Peyer's patch (tissue), 4 donors: ENCODE measurements around the gene ZMYND10. TPM values are rescaled to one million over a fixed set of nuclear protein-coding genes. Genes with fewer than 3 reads are reported as not detected.

Experiments
- DNase-seq, 3 donors: peaks; one replicate each; pipeline ENCODE4 v3.0.0-alpha.2; 2017 to 2019
- H3K27ac ChIP-seq, 4 donors: fragments of 200-600 bp; sonication (generic); one replicate each; pipeline ENCODE4 v1.5.1; 2016 to 2019
- H3K27me3 ChIP-seq, 2 donors: fragments of 200-600 bp; sonication (generic); one replicate each; pipeline ENCODE4 v1.5.1; 2019
- H3K36me3 ChIP-seq, 3 donors: fragments of 200-600 bp; sonication (generic); one replicate each; pipeline ENCODE4 v1.5.1; 2016 to 2019
- H3K4me1 ChIP-seq, 4 donors: fragments of 200-600 bp; sonication (generic); one replicate each; pipeline ENCODE4 v1.5.1; 2016 to 2019
- H3K4me3 ChIP-seq, 4 donors: fragments of 200-600 bp; sonication (generic); 1 replicate in 3 of 4; 2 replicates in 1 of 4; pipeline ENCODE4 v1.5.1; 2016 to 2019; ENCODE audit warnings: mild to moderate bottlenecking in 1 of 4
- H3K9me3 ChIP-seq, 4 donors: fragments of 200-600 bp; sonication (generic); one replicate each; pipeline ENCODE4 v1.5.1; 2016 to 2019; ENCODE audit warnings: mild to moderate bottlenecking in 1 of 4
- CTCF ChIP-seq, 6 experiments: fragments of 450-650 bp in 4 of 6; fragments of 200-600 bp in 2 of 6; sonication (generic) in 1 of 6; IDR thresholded peaks; one replicate each; pipeline ENCODE4 v1.5.1; 2017 to 2019; ENCODE audit warnings: antibody characterized with exemption in 6 of 6, mild to moderate bottlenecking in 3 of 6, moderate library complexity in 1 of 6
- POLR2A ChIP-seq, 2 donors: fragments of 450-650 bp; IDR thresholded peaks; one replicate each; pipeline ENCODE4 v1.5.1; 2017; ENCODE audit warnings: antibody characterized with exemption in 2 of 2, mild to moderate bottlenecking in 2 of 2, moderate library complexity in 2 of 2
- total RNA-seq, 4 donors: library from RNA; depleted of rRNA; stranded (reverse); fragments of >200 nt; gene quantifications; one replicate each; pipeline ENCODE4 v1.1.0, GENCODE V29; 2016

ZMYND10 gene
- total RNA-seq, 4 donors from 2014 or later = 0.27 to 0.38 TPM; not detected in 2

GRCh38 chr3:50358911-50359759, 13.6 kb upstream of the ZMYND10 start, which contains the start of gene TMEM115:
TMEM115 (minus strand) TSS chr3:50359521; CDS start chr3:50359063, 458 bp downstream.
- H3K4me3 ChIP-seq = peak within 1 kb of the TSS; percentile 67 to 84 (median 69)
- peak within 1 kb of the TSS; percentile 80 to 91 (median 86) for H3K27ac ChIP-seq
- no peaks in the 10 kb centered on the region for H3K9me3 ChIP-seq
- peaks cover 0 to 22% (median 0%) of the 10 kb centered on the region in 3 donors for H3K36me3 ChIP-seq
- TF ChIP-seq CTCF (IDR thresholded peaks at IDR 0.05) (no peak), POLR2A (IDR thresholded peaks at IDR 0.05) (peak; percentile 64 to 79)
- peak; percentile 92 to 99 (median 98) for DNase-seq
- no peaks in the 10 kb centered on the region for H3K27me3 ChIP-seq
- peaks cover 0 to 37% (median 27%) of the 10 kb centered on the region in 4 donors for H3K4me1 ChIP-seq

- DNase-seq = no peak
- H3K27me3 ChIP-seq = no peaks in the 10 kb centered on the region
- H3K4me1 ChIP-seq = peaks cover 0 to 36% (median 27%) of the 10 kb centered on the region in 4 donors
- H3K9me3 ChIP-seq = no peaks in the 10 kb centered on the region
- H3K4me3 ChIP-seq = peak overlapping the region; percentile 67 to 84 (median 69)
- peaks cover 0 to 29% (median 0%) of the 10 kb centered on the region in 3 donors for H3K36me3 ChIP-seq
- TF ChIP-seq POLR2A (IDR thresholded peaks at IDR 0.05) (no peak), CTCF (IDR thresholded peaks at IDR 0.05) (no peak)
- peak overlapping the region; percentile 80 to 91 (median 86) for H3K27ac ChIP-seq
Observed at GRCh38 chr3:50358355-50358910, 12.9 kb upstream of the ZMYND10 start.

- H3K4me1 ChIP-seq = peaks cover 0 to 36% (median 27%) of the 10 kb centered on the region in 4 donors
- peak overlapping the region; percentile 67 to 84 (median 69) for H3K4me3 ChIP-seq
- peak overlapping the region in 3 of 4 donors; percentile 0 to 66 (median 23) for H3K27ac ChIP-seq
- TF ChIP-seq CTCF (IDR thresholded peaks at IDR 0.05) = no peak
- no peak for TF ChIP-seq POLR2A (IDR thresholded peaks at IDR 0.05)
- peaks cover 0 to 34% (median 0%) of the 10 kb centered on the region in 3 donors for H3K36me3 ChIP-seq
- no peaks in the 10 kb centered on the region for H3K9me3 ChIP-seq
- H3K27me3 ChIP-seq = no peaks in the 10 kb centered on the region
- DNase-seq = no peak
Observed at GRCh38 chr3:50357481-50357880, 11.9 kb upstream of the ZMYND10 start.

GRCh38 chr3:50356553-50356952, 11.0 kb upstream of the ZMYND10 start:
- DNase-seq = peak in 2 of 3 donors; percentile 78 to 87
- peak overlapping the region in 2 of 4 donors; percentile 56 to 66 for H3K27ac ChIP-seq
- peaks cover 0 to 34% (median 0%) of the 10 kb centered on the region in 3 donors for H3K36me3 ChIP-seq
- peak in 1 of 6 experiments; percentile 5 for TF ChIP-seq CTCF (IDR thresholded peaks at IDR 0.05)
- no peak for TF ChIP-seq POLR2A (IDR thresholded peaks at IDR 0.05)
- no peaks in the 10 kb centered on the region for H3K27me3 ChIP-seq
- no peaks in the 10 kb centered on the region for H3K9me3 ChIP-seq
- H3K4me1 ChIP-seq = peaks cover 0 to 41% (median 29%) of the 10 kb centered on the region in 4 donors
- H3K4me3 ChIP-seq = peak overlapping the region in 3 of 4 donors; percentile 3 to 84 (median 67)

GRCh38 chr3:50355829-50356552, 10.5 kb upstream of the ZMYND10 start:
- H3K27me3 ChIP-seq = no peaks in the 10 kb centered on the region
- H3K4me3 ChIP-seq = peak overlapping the region in 2 of 4 donors; percentile 67 to 84
- H3K9me3 ChIP-seq = no peaks in the 10 kb centered on the region
- peak overlapping the region in 1 of 4 donors; percentile 66 for H3K27ac ChIP-seq
- TF ChIP-seq POLR2A (IDR thresholded peaks at IDR 0.05) (no peak), CTCF (IDR thresholded peaks at IDR 0.05) (no peak)
- DNase-seq = no peak
- peaks cover 3 to 46% (median 34%) of the 10 kb centered on the region in 4 donors for H3K4me1 ChIP-seq
- peaks cover 0 to 34% (median 0%) of the 10 kb centered on the region in 3 donors for H3K36me3 ChIP-seq
